GM12878 (cell line): ENCODE results near the gene C17orf114.

Source experiments
- ATAC-seq: fragments of 200-7000 bp; cut with Tn5 transposase; 3 replicates; pipeline ENCODE4 v1.9.1; 2020; ENCODE audit warnings: mild to moderate bottlenecking, moderate library complexity
- BruUV-seq: library from RNA; stranded (reverse); fragments of 400-500 nt; replicated peaks from 2 replicates; lab custom pipeline; 2021; lab: Mats Ljungman, UMichigan
- CTCF ChIA-PET: fragments of 300-600 bp; sonication (Branson Sonifier 250); formaldehyde crosslinking; extraction: SDS; loops from one replicate; lab custom pipeline; 2021; ENCODE audit warnings: inconsistent platforms; lab: Yijun Ruan, JAX
- POLR2A ChIA-PET: fragments of 350-600 bp; formaldehyde crosslinking; extraction: SDS; loops from one replicate; lab custom pipeline; 2021; ENCODE audit warnings: inconsistent platforms; lab: Charles Lee
- RAD21 ChIA-PET: fragments of 300-600 bp; sonication (Branson Sonifier 250); formaldehyde crosslinking; loops from one replicate; lab custom pipeline; 2023; ENCODE audit warnings: antibody characterized with exemption; ENCODE audit not compliant: unreplicated experiment; lab: Charles Lee
- SMC1A ChIA-PET: fragments of 300-600 bp; sonication (Branson Sonifier 250); formaldehyde crosslinking; loops from one replicate; lab custom pipeline; 2023; ENCODE audit not compliant: unreplicated experiment, uncharacterized antibody; lab: Charles Lee
- DNase-seq: peaks from one replicate; pipeline ENCODE4 v3.0.0-alpha.2; 2011; ENCODE audit warnings: low read depth, low spot score
- FAIRE-seq: peaks from 3 replicates; lab custom pipeline; 2011; peaks lifted over from hg19 to GRCh38; lab: Jason Lieb, UNC
- H2AFZ ChIP-seq: 2 replicates; pipeline ENCODE4 v1.6.0; 2011; ENCODE audit warnings: low read depth, low read length, control low read depth; ENCODE audit not compliant: control insufficient read depth
- H3K27ac ChIP-seq: 2 replicates; pipeline ENCODE4 v1.5.1; 2011; ENCODE audit warnings: control low read depth; ENCODE audit not compliant: control insufficient read depth, insufficient read depth
- H3K27me3 ChIP-seq, 2 experiments: replicated peaks in 1 of 2; 2 replicates each; pipeline versions ENCODE4 v1.6.0 to v1.6.1; 2011; ENCODE audit warnings: low read length in 1 of 2; ENCODE audit not compliant: control insufficient read depth in 2 of 2, insufficient read depth in 2 of 2
- H3K36me3 ChIP-seq, 2 experiments: 2 replicates each; pipeline ENCODE4 v1.5.1; 2011; ENCODE audit warnings: low read length in 1 of 2; ENCODE audit not compliant: control insufficient read depth in 2 of 2, insufficient read depth in 2 of 2
- H3K4me1 ChIP-seq: 2 replicates; pipeline ENCODE4 v1.6.1; 2011; ENCODE audit warnings: mild to moderate bottlenecking, low read length, moderate library complexity, mixed read lengths; ENCODE audit not compliant: control insufficient read depth, insufficient read depth
- H3K4me2 ChIP-seq: 2 replicates; pipeline ENCODE4 v1.6.0; 2011; ENCODE audit warnings: control low read depth; ENCODE audit not compliant: control insufficient read depth, insufficient read depth
- H3K4me3 ChIP-seq: fragments of 200-600 bp; sonication (generic); 2 replicates; pipeline ENCODE4 v1.5.1; 2016
- H3K79me2 ChIP-seq: 2 replicates; pipeline ENCODE4 v1.6.0; 2011; ENCODE audit warnings: low read length; ENCODE audit not compliant: control insufficient read depth, insufficient read depth
- H3K9ac ChIP-seq: 2 replicates; pipeline ENCODE4 v1.8.0; 2011; ENCODE audit warnings: low read length, control low read depth, mixed read lengths; ENCODE audit not compliant: control insufficient read depth, insufficient read depth
- H3K9me3 ChIP-seq: replicated peaks from 3 replicates; pipeline ENCODE4 v1.5.1; 2011; ENCODE audit warnings: mild to moderate bottlenecking, low read length; ENCODE audit not compliant: control insufficient read depth, insufficient read depth
- H4K20me1 ChIP-seq: 2 replicates; pipeline ENCODE4 v1.6.0; 2011; ENCODE audit not compliant: control insufficient read depth, insufficient read depth
- EGR1 ChIP-seq, 2 experiments: IDR thresholded peaks; 1 replicate in 1 of 2; 2 replicates in 1 of 2; pipeline ENCODE4 v1.6.1; 2011 to 2012; ENCODE audit warnings: low read depth in 2 of 2, low read length in 2 of 2, borderline replicate concordance in 1 of 2, mild to moderate bottlenecking in 1 of 2, moderate library complexity in 1 of 2
- MEF2B ChIP-seq: fragments of 450-650 bp; IDR thresholded peaks from 2 replicates; pipeline ENCODE4 v1.6.1; 2018; ENCODE audit warnings: mild to moderate bottlenecking, moderate library complexity; ENCODE audit not compliant: partially characterized antibody, poor library complexity, severe bottlenecking
- MTA2 ChIP-seq: fragments of 450-650 bp; IDR thresholded peaks from 2 replicates; pipeline ENCODE4 v1.6.1; 2016; ENCODE audit warnings: low read depth, mild to moderate bottlenecking, moderate library complexity
- PRDM15 ChIP-seq: fragments of 450-650 bp; formaldehyde crosslinking; IDR thresholded peaks from 2 replicates; pipeline ENCODE4 v1.4.0; 2020; ENCODE audit warnings: mild to moderate bottlenecking, moderate library complexity
- WGBS: methylation state at CpG from one replicate; pipeline ENCODE4 v1.1.6; 2016; ENCODE audit warnings: low lambda C conversion rate; ENCODE audit not compliant: insufficient replicate concordance, insufficient coverage; ENCODE audit errors: missing lambda C conversion rate; 5-methylcytosine and 5-hydroxymethylcytosine counted together
- in situ Hi-C: fragments of 300-500 bp; cut with MboI; formaldehyde crosslinking; loops from 9 replicates; pipeline ENCODE4 v1.14.3; 2018; ENCODE audit warnings: mixed read lengths
- intact Hi-C: fragments of 100-400 bp; cut with micrococcal nuclease; formaldehyde crosslinking; loops from one replicate; pipeline ENCODE4 v1.14.2; 2022; ENCODE audit not compliant: unreplicated experiment

Gene C17orf114

GRCh38 chr17:4843321-4844000 is 41.3 kb upstream of the C17orf114 start:
- in situ Hi-C loops (no loop called here), intact Hi-C loops (no loop called here)
- ChIA-PET SMC1A (no interaction called here), POLR2A (interaction anchor here (0.5 to 1.2 kb wide), 2 partner anchors 10 to 14 kb away, joined by 4 to 6 read pairs; partner anchors contain the start of gene MINK1), CTCF (no interaction called here), RAD21 (interaction anchor here (0.9 kb wide), 1 partner anchor 35 kb away, joined by 3 read pairs; no protein-coding TSS in a partner anchor)
- no peak overlapping the region for H3K4me3 ChIP-seq
- no peak overlapping the region for H3K27ac ChIP-seq
- FAIRE-seq (no peak), DNase-seq (no peak), ATAC-seq (no peak)
- no peak overlapping the region for H3K4me2 ChIP-seq
- no peak overlapping the region for H2AFZ ChIP-seq
- peaks cover 6% of the 10 kb centered on the region; the same call in 1 of the 2 replicates for H3K4me1 ChIP-seq
- no peak overlapping the region for H3K9ac ChIP-seq
- no TSS peak for BruUV-seq
- 98% methylated on average over 8 of the region's 9 CpGs for WGBS
- H4K20me1 ChIP-seq = peaks cover 7% of the 10 kb centered on the region
- peaks cover 14% of the 10 kb centered on the region for H3K79me2 ChIP-seq
- no peaks in the 10 kb centered on the region for H3K9me3 ChIP-seq
- H3K36me3 ChIP-seq = no peaks in the 10 kb centered on the region; a peak in 1 of 4 replicates
- H3K27me3 ChIP-seq = no peaks in the 10 kb centered on the region
- no peak for TF ChIP-seq EGR1 (IDR thresholded peaks at IDR 0.05; ENCODE audit: borderline replicate concordance in 1 of 2, low read depth in 2 of 2, low read length in 2 of 2)

GRCh38 chr17:4842376-4842775 is 40.2 kb upstream of the C17orf114 start:
- Histone ChIP-seq H3K4me1 (peaks cover 6% of the 10 kb centered on the region; the same call in 1 of the 2 replicates), H2AFZ (no peak overlapping the region), H3K27ac (no peak overlapping the region), H3K9ac (no peak overlapping the region), H3K36me3 (no peaks in the 10 kb centered on the region; a peak in 2 of 4 replicates), H3K9me3 (no peaks in the 10 kb centered on the region), H3K4me2 (no peak overlapping the region), H4K20me1 (peaks cover 7% of the 10 kb centered on the region), H3K4me3 (no peak overlapping the region), H3K79me2 (peaks cover 14% of the 10 kb centered on the region), H3K27me3 (no peaks in the 10 kb centered on the region)
- intact Hi-C loops = no loop called here
- RAD21 ChIA-PET = interaction anchor here (0.9 kb wide), 1 partner anchor 36 kb away, joined by 3 read pairs; no protein-coding TSS in a partner anchor
- SMC1A ChIA-PET = no interaction called here
- POLR2A ChIA-PET = no interaction called here
- in situ Hi-C loops = no loop called here
- TF ChIP-seq MEF2B (no peak), PRDM15 (CRISPR knock-in tag) (no peak), MTA2 (no peak)
- 94% methylated on average over 3 of the region's 3 CpGs for WGBS
- FAIRE-seq = no peak
- CTCF ChIA-PET = no interaction called here
- DNase-seq = no peak
- no TSS peak for BruUV-seq
- no peak for ATAC-seq
